Astrocyte (in vitro differentiated cells and primary cell): ENCODE data around the gene LRBA. TPM values are rescaled to one million over a fixed set of nuclear protein-coding genes. Genes with fewer than 3 reads are reported as not detected.
"Not testable (repeated sequence)": the region's sequence is repeated elsewhere in the genome, so short reads cannot be mapped to it uniquely, and the experiment has no call there.

Source experiments
- DNase-seq: peaks from one replicate; pipeline ENCODE4 v3.0.0-alpha.2; 2010; ENCODE audit warnings: low read depth
- FAIRE-seq: peaks from 2 replicates; lab custom pipeline; 2011; peaks lifted over from hg19 to GRCh38; lab: Jason Lieb, UNC
- H2AFZ ChIP-seq: 2 replicates; pipeline ENCODE4 v1.6.0; 2012; ENCODE audit warnings: low read depth, low read length, inconsistent platforms
- H3K27ac ChIP-seq: 2 replicates; pipeline ENCODE4 v1.5.1; 2011; ENCODE audit warnings: low read depth, low read length, inconsistent platforms
- H3K27me3 ChIP-seq: 2 replicates; pipeline ENCODE4 v1.6.0; 2011; ENCODE audit warnings: low read length, inconsistent platforms; ENCODE audit not compliant: insufficient read depth
- H3K36me3 ChIP-seq: 2 replicates; pipeline ENCODE4 v1.5.1; 2011; ENCODE audit warnings: low read length, inconsistent platforms; ENCODE audit not compliant: insufficient read depth
- H3K4me1 ChIP-seq: 2 replicates; pipeline ENCODE4 v1.5.1; 2011; ENCODE audit warnings: low read length, inconsistent platforms; ENCODE audit not compliant: insufficient read depth
- H3K4me2 ChIP-seq: 2 replicates; pipeline ENCODE4 v1.6.0; 2012; ENCODE audit warnings: low read length, inconsistent platforms
- H3K4me3 ChIP-seq: 2 replicates; pipeline ENCODE4 v1.5.1; 2011; ENCODE audit warnings: low read depth, mild to moderate bottlenecking, low read length, inconsistent platforms; ENCODE audit not compliant: insufficient read depth
- H3K79me2 ChIP-seq: 2 replicates; pipeline ENCODE4 v1.6.0; 2012; ENCODE audit warnings: mild to moderate bottlenecking, low read length, inconsistent platforms; ENCODE audit not compliant: insufficient read depth
- H3K9ac ChIP-seq: 2 replicates; pipeline ENCODE4 v1.6.0; 2012; ENCODE audit warnings: mild to moderate bottlenecking, low read length, inconsistent platforms
- H3K9me3 ChIP-seq: 2 replicates; pipeline ENCODE4 v1.5.1; 2012; ENCODE audit warnings: low read depth, mild to moderate bottlenecking, low read length, inconsistent platforms; ENCODE audit not compliant: insufficient read depth
- H4K20me1 ChIP-seq: 2 replicates; pipeline ENCODE4 v1.6.0; 2012; ENCODE audit warnings: low read length, inconsistent platforms; ENCODE audit not compliant: insufficient read depth
- H3K27ac Mint-ChIP-seq: one replicate; pipeline ENCODE4 v1.8.0; 2021; ENCODE audit warnings: mild to moderate bottlenecking, mixed read lengths; ENCODE audit not compliant: unreplicated experiment
- H3K27me3 Mint-ChIP-seq: one replicate; pipeline ENCODE4 v1.8.0; 2021; ENCODE audit warnings: low read depth, mixed read lengths; ENCODE audit not compliant: unreplicated experiment
- H3K36me3 Mint-ChIP-seq: one replicate; pipeline ENCODE4 v1.8.0; 2021; ENCODE audit warnings: low read depth, mixed read lengths; ENCODE audit not compliant: unreplicated experiment
- H3K4me1 Mint-ChIP-seq: one replicate; pipeline ENCODE4 v1.8.0; 2021; ENCODE audit warnings: low read depth, mixed read lengths; ENCODE audit not compliant: unreplicated experiment
- H3K4me3 Mint-ChIP-seq: one replicate; pipeline ENCODE4 v1.8.0; 2021; ENCODE audit warnings: mild to moderate bottlenecking, moderate library complexity, mixed read lengths; ENCODE audit not compliant: unreplicated experiment
- H3K9me3 Mint-ChIP-seq: one replicate; pipeline ENCODE4 v1.8.0; 2021; ENCODE audit warnings: mild to moderate bottlenecking, mixed read lengths; ENCODE audit not compliant: unreplicated experiment
- CTCF ChIP-seq: IDR thresholded peaks from 2 replicates; pipeline ENCODE4 v1.5.1; 2011; ENCODE audit warnings: low read depth, mild to moderate bottlenecking, inconsistent platforms, low read length, moderate library complexity; ENCODE audit not compliant: insufficient read depth
- EZH2 ChIP-seq: IDR thresholded peaks from 2 replicates; pipeline ENCODE4 v1.6.1; 2012; ENCODE audit warnings: mild to moderate bottlenecking, low read length, inconsistent platforms; ENCODE audit not compliant: insufficient read depth
- total RNA-seq: library from RNA; stranded (reverse); gene quantifications from 2 replicates; pipeline ENCODE4 v1.2.1, GENCODE V29; 2021

Gene LRBA
- total RNA-seq, 1 donor from 2014 or later, result 25.3 TPM

DNA sequence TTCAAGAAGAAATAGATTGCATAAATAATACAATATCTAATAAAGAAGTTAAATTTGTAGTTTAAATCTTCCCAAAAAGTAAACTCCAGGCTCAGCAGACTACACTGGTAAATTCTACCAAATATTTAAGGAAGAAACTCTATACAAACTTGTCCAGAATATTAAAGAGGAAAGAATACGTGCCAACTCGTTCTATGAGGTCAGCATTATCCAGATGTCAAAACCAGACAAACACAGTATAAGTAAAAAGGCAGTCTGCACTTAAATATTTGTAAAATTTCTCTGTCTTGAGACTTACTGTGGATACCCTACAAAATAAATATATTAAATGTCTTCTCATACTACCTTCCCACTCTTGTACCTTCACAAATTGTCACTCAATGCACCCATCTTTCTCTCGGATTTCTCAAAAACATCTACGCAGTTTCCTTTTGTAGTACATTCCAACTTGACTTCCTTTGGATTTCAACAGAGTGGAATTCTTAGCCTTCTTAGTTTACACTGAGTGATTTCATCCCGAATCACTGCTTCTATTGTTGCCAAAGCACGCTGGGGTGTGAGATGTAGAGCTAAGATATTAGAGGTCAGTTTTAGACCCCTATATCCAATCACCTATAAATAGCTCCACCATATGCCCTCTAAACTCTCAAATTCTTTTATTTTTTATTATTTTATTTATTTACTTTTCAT, 504.8 kb downstream of the LRBA start:
- Mint-ChIP-seq H3K27ac (peak overlapping the region; percentile 73), H3K9me3 (peaks cover 3% of the 10 kb centered on the region), H3K36me3 (no peaks in the 10 kb centered on the region), H3K27me3 (no peaks in the 10 kb centered on the region), H3K4me3 (no peak overlapping the region), H3K4me1 (peaks cover 11% of the 10 kb centered on the region)
- peaks cover 3% of the 10 kb centered on the region for H3K4me1 ChIP-seq
- no peaks in the 10 kb centered on the region for H3K79me2 ChIP-seq
- TF ChIP-seq CTCF, result no peak
- TF ChIP-seq EZH2, result no peak
- H3K4me2 ChIP-seq, result peak overlapping the region; percentile 72
- H3K9ac ChIP-seq, result peak overlapping the region; percentile 55
- FAIRE-seq (peak; percentile 72), DNase-seq (peak; percentile 85)
- H3K36me3 ChIP-seq, result no peaks in the 10 kb centered on the region
- H3K4me3 ChIP-seq, result peak overlapping the region; percentile 35
- peak overlapping the region; percentile 65 for H3K27ac ChIP-seq
- H3K9me3 ChIP-seq, result no peaks in the 10 kb centered on the region
- peak overlapping the region; percentile 29 for H2AFZ ChIP-seq
- no peaks in the 10 kb centered on the region for H4K20me1 ChIP-seq
- no peaks in the 10 kb centered on the region for H3K27me3 ChIP-seq

GRCh38 chr4:150507656-150508055, 507.4 kb downstream of the LRBA start:
- not testable (repeated sequence) for H3K79me2 ChIP-seq, H3K27ac Mint-ChIP-seq, H3K27me3 Mint-ChIP-seq, H4K20me1 ChIP-seq, DNase-seq, H3K36me3 ChIP-seq, H3K9ac ChIP-seq, H3K36me3 Mint-ChIP-seq, H3K4me3 Mint-ChIP-seq, FAIRE-seq, H3K27ac ChIP-seq, H3K27me3 ChIP-seq, H3K4me2 ChIP-seq, H2AFZ ChIP-seq, H3K4me1 ChIP-seq, H3K4me3 ChIP-seq, H3K9me3 Mint-ChIP-seq, H3K9me3 ChIP-seq
- peaks cover 11% of the 10 kb centered on the region for H3K4me1 Mint-ChIP-seq

GRCh38 chr4:150501983-150502382, 513.1 kb downstream of the LRBA start:
- peaks cover 5% of the 10 kb centered on the region for H3K36me3 Mint-ChIP-seq
- Histone ChIP-seq H3K9ac (no peak overlapping the region), H3K79me2 (no peaks in the 10 kb centered on the region), H4K20me1 (no peaks in the 10 kb centered on the region), H3K9me3 (no peaks in the 10 kb centered on the region), H3K4me3 (no peak overlapping the region), H3K27ac (no peak overlapping the region), H3K36me3 (no peaks in the 10 kb centered on the region), H3K27me3 (no peaks in the 10 kb centered on the region), H3K4me2 (no peak overlapping the region), H3K4me1 (no peaks in the 10 kb centered on the region), H2AFZ (no peak overlapping the region)
- no peaks in the 10 kb centered on the region for H3K27me3 Mint-ChIP-seq
- FAIRE-seq, result peak; percentile 68
- no peak for TF ChIP-seq CTCF
- no peak for TF ChIP-seq EZH2
- H3K9me3 Mint-ChIP-seq, result peaks cover 14% of the 10 kb centered on the region
- H3K27ac Mint-ChIP-seq, result peak overlapping the region; percentile 78
- peaks cover 14% of the 10 kb centered on the region for H3K4me1 Mint-ChIP-seq
- no peak overlapping the region for H3K4me3 Mint-ChIP-seq
- peak; percentile 25 for DNase-seq
